ENCODE results near the gene SERPINA3.

- TF ChIP-seq CTCF (conservative IDR thresholded peaks at IDR 0.05 in 1 of 2, IDR thresholded peaks at IDR 0.05 in 1 of 2; ENCODE audit: extremely low read depth in 1 of 2, insufficient read depth in 1 of 2, low read depth in 1 of 2, low read length in 2 of 2) (no peak), EZH2 (IDR thresholded peaks at IDR 0.05; ENCODE audit: borderline replicate concordance, low read length) (no peak)
Observed at GRCh38 chr14:94584591-94585280, 27.5 kb upstream of the SERPINA3 start.
